OCI-LY1 (cell line): ENCODE data around the gene PRXL2B.

Experiments
- EZH2 ChIP-seq: fragments of 200-600 bp; sonication (generic), shearing (Covaris generic); IDR thresholded peaks from 2 replicates; pipeline ENCODE4 v1.8.0; 2017; ENCODE audit warnings: borderline replicate concordance, mixed run types, mild to moderate bottlenecking, antibody characterized with exemption, low read length, moderate library complexity, mixed read lengths
- TF ChIP-seq, protein P1 (sequence below): fragments of 200-600 bp; sonication (generic), shearing (Covaris generic); IDR thresholded peaks from 2 replicates; pipeline ENCODE4 v1.5.1; 2017; ENCODE audit warnings: mild to moderate bottlenecking, antibody characterized with exemption, low read length, moderate library complexity, mixed read lengths

DNA sequence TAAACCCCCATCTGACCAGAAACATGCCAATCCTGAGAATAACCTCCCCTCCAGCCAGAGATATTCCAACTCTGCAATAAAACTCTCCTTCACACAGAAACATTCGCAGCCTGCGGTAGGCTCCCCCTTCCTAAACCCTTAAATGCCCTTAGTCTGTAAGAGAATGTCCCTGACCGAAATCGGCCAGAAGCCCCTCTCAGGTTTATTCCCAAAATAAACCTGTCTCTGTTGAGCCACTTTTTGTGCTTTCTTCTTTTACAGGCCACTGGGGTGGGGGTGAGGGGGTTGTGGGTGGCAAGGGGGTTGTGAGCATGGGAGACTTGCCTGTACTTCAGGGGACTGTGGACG lies 4.6 kb downstream of the PRXL2B start:
- TF ChIP-seq, protein P1, sequence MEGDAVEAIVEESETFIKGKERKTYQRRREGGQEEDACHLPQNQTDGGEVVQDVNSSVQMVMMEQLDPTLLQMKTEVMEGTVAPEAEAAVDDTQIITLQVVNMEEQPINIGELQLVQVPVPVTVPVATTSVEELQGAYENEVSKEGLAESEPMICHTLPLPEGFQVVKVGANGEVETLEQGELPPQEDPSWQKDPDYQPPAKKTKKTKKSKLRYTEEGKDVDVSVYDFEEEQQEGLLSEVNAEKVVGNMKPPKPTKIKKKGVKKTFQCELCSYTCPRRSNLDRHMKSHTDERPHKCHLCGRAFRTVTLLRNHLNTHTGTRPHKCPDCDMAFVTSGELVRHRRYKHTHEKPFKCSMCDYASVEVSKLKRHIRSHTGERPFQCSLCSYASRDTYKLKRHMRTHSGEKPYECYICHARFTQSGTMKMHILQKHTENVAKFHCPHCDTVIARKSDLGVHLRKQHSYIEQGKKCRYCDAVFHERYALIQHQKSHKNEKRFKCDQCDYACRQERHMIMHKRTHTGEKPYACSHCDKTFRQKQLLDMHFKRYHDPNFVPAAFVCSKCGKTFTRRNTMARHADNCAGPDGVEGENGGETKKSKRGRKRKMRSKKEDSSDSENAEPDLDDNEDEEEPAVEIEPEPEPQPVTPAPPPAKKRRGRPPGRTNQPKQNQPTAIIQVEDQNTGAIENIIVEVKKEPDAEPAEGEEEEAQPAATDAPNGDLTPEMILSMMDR, result no peak
- TF ChIP-seq EZH2, result no peak
